Erythroblast (primary cell): ENCODE measurements around the gene ST3GAL2.
A peak's percentile ranks its signal among the peaks of the same experiment; 100 is the strongest.

Experiments
- DNase-seq, 2 experiments: peaks; one replicate each; lab custom pipeline; 2025; lab: John Stamatoyannopoulos, UW
- GATA1 ChIP-seq: IDR thresholded peaks from 2 replicates; pipeline ENCODE4 v1.6.1; 2011; ENCODE audit warnings: low read depth, mild to moderate bottlenecking, control low read depth, low read length, moderate library complexity
- POLR2A ChIP-seq: IDR thresholded peaks from 2 replicates; pipeline ENCODE4 v1.6.1; 2011; ENCODE audit warnings: mild to moderate bottlenecking, low read length

ST3GAL2 gene, protein sequence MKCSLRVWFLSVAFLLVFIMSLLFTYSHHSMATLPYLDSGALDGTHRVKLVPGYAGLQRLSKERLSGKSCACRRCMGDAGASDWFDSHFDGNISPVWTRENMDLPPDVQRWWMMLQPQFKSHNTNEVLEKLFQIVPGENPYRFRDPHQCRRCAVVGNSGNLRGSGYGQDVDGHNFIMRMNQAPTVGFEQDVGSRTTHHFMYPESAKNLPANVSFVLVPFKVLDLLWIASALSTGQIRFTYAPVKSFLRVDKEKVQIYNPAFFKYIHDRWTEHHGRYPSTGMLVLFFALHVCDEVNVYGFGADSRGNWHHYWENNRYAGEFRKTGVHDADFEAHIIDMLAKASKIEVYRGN

DNA sequence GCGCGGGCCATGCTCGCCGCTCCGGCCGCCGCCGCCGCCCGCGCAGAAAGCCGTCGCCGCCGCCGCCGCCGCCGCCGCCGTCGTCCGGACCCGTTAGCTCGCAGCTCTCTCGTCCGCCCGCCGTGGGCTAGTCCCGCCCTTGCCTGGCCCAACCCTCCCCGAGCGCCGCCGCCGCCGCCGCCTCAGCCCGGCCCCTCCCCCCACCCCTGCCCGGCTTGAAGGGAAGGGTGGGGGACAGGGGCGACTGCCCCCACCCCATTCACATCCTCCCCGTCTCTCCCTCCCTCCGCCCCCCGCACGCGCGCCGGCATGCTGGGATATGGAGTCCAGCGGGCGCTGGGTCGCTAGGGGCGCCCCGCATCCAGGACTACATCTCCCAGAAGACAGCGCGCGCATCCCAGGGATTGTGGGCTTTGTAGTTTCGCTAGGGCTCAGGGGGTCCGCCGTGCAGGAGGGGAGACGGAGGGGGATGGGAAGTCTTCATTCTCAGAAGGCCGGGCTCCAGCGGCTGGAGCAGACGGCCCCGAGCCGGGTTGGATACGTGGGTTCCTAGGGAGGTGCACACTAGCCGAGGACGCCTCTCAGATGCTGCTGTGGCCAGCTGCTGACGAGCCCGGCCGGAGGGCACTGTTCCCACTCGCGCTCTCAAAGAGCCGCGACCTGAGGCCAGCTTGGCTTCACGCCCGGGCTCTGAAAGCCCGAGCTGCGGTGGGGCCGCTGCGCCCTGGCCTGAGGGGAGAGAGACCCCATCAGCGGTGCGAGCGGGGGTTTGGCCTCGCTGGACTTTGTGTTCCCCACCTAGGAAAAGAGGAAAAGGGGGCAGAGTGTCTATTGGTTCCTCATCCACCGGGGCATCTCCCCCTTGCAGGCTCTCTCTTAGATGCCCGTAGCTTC, at the start of gene ST3GAL2:
Gene ST3GAL2, minus strand, starts transcription at position 132 of the 894 bp plus-strand sequence. CDS start 40,570 bp downstream, outside the sequence.
- no peak for TF ChIP-seq GATA1
- TF ChIP-seq POLR2A = peak; percentile 31
- peak; percentile 96 to 98 for DNase-seq

DNA sequence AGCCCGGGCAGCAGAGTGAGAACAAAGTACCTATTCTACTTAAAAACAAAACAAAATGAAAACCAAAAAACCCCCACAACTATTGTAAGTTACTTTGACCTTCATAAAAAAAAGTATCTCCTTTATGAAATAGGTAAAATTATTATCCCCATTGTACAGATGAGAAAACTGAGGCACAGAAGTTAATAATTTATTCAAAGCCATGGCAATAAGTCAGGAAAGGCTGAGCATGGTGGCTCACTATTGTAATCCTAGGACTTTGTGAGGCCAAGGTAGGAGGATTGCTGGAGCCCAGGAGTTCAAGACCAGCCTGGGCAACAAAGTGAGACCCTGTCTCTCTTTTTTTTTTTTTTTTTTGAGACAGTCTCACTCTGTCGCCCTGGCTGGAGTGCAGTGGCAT, 46.0 kb upstream of the ST3GAL2 start:
- no peak for TF ChIP-seq POLR2A
- TF ChIP-seq GATA1 = no peak
- DNase-seq = no peak

DNA sequence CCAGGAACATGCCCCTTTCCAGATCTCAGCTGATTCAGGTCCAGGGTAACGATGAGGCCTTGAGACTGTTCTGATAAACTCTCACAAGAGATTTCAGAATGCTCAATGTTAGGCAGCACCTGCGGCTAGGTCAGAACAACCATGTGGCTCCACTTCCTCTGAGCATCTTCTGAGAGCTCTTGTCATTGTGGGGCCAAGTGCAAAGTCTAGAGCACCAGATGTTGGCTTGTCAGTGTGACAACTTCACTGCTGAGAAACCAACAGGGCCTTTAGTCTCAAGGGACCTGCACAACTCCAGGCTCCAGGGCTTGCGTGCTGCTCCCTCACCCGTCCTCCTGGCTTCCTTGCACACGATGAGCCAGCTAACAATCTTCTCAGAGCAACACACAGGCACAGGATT, 44.5 kb upstream of the ST3GAL2 start:
- no peak for TF ChIP-seq GATA1
- TF ChIP-seq POLR2A = no peak
- no peak for DNase-seq

DNA sequence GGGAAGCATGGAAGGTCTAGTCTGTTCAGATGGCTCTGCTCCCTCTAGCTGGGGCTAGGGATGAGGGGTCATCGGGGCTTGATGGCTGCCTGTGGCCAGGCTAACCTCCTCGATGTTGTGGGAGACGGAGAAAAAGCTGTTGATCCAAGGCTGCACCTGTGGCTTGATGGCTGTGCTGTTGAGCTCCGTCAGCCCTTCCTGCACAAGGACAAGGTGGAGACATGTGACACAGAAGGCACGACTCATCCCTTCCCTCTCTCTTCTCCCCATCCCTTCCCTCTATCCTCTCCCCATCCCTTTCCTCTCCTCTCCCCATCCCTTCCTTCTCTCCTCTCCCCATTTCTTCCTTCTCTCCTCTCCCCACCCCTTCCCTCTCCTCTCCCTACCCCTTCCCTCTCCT, 43.7 kb upstream of the ST3GAL2 start:
- DNase-seq = no peak

DNA sequence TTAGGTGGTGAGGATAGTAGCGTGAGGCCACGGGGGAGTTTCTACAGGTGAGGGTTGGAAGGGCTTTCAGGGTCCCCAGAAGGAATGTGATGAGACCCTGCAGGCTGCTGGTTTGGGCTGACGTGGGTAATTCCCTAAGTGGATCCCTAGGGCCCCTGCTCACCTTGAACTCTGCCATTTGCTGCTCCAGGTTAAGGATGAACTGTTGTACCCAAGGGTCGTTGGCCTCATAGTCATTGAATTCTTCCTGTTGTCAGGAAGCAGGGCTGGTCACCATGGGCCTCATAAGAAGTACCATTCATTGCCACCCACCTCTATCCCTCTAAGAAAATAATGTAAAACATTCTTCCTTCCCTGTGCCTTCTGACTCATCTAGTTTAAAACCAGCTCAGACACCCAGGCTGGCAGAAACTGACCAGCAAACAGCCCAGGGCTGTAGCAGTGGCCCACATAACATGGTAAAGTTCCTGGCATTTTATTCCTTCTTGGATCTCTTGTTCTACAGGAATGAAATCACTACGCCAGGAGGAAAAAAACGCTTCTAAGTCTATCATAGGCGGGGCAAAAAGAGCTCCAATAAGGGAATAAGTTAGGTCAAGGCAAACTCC, 43.1 kb upstream of the ST3GAL2 start:
- TF ChIP-seq POLR2A (no peak), GATA1 (no peak)
- DNase-seq = no peak

More for the DNA sequence above, 43.7 kb upstream of the ST3GAL2 start:
- no peak for TF ChIP-seq POLR2A
- no peak for TF ChIP-seq GATA1

DNA sequence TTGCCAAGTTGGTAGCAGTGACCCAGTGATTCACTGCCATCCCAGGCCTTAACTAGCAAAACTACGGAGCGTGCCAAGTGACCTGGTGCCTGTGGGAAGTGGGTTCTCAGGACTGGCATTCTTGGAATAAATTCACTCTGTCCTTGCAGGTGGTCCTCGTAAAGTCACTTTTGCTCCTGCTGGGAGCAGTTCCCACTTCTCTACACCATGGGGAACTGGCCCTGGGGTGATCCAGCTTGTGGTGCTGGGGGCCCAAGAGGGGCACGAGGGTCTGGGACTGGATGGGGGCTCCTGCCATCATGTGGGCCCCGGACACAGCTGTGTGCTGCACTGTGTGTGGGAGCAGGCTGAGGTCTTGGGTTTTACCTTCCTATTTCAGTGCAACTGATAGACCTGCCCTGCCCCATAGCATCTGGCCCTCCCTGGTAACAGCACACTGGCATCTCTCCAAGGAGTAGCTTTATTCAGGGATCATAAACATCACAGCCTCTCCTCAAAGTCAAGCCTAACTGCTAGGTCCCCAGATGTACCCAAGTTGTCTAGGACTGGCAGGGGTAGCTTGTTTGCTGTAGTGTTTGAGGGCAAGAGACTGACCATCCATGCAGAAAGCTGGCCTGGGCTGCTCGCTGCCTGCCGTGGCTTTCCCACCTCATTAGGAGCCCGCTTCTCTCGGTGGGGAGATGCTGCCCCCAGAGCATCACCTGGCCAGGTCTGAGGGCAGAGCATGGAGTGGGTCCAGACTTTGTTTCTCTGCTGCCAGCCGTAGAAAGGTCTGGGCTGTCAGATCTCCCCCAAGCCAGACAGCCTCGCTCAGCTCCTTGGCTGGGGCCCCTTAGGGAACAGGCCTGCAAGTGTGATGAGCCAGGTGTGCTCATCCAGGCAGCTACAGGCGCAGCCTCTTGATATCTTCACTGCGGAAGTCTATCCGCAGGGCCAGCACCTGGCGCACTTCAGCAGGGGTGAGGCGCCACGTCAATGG, 41.5 kb upstream of the ST3GAL2 start:
- TF ChIP-seq POLR2A (no peak), GATA1 (no peak)

DNA sequence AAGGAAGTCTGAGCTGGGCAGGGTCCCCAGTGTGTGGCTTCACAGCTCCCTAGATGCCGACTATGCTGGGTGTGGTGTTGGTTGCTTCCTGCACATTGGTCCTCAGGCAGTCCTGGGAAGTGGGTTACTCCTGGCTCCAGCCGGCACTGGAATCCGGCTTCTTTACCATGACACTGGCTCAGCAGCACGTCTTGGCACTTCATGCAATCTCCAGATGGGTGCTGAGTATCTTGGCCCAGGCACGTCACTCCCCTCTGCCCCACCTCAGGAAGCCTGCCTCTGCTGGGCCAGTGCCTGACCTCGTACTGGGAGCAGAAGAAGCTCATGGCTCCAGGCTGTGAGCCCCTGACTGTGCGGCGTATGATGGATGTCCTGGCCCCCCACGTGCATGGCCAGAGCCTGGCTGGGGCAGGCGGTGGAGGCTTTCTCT, 40.0 kb upstream of the ST3GAL2 start:
- DNase-seq = no peak
- TF ChIP-seq GATA1 (no peak), POLR2A (no peak)

More for the DNA sequence above, 41.5 kb upstream of the ST3GAL2 start:
- peak in 1 of 2 experiments; percentile 16 for DNase-seq

DNA sequence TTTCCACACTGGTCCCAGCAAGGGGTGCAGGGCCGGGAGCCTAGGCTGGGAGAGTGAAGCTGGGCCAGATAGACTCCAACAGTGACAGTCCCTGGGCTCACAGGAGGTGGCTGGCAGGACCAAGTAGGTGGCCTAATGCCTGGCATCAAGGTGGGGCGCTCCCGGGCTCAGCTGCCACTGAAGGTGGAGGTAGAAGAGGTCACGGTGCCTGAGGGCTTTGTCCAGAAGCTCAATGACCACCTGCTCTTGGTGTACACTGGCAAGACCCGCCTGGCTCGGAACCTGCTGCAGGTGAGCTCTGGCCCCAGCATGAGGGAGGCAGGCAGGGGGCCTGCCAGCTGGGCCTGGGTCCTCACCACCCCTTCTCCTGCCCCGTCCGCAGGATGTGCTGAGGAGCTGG, 39.3 kb upstream of the ST3GAL2 start:
- DNase-seq = no peak
- TF ChIP-seq POLR2A (no peak), GATA1 (no peak)

DNA sequence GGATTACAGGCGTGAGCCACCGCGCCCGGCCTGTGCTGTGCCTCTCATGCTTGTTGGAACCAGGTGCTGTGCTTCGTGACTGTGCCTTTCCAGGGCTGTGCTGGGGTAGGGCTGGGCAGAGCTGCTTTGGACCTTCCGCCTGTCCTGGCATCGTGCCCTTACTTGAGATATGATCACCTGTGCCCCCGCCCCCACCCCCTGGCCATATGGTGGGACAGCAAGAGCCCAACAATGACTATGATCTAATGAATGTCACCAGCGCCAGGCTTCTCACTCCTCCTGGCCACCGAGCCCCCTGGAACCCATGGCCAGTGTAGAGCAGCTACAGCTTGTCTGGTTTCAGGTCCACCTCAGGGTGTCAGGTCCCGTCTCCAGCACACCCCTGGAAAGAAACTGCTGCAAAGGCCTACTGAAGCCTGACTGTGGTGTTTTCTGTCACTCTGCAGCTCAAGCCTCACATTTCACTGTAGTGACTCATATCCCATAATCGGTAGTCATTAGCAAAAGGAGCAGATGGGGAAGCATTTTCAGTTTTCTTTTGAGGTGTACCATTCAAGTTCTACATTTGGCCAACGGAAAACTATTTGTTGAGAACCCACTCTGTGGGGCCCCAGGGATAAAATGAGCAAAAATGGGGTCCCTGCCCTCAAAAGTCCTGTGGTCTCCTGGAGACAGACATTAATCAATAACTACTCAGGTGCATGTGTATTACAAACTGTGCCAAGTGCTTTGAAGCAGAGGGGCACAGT, 37.5 kb upstream of the ST3GAL2 start:
- TF ChIP-seq GATA1 (no peak), POLR2A (no peak)
- peak; percentile 18 to 21 for DNase-seq

DNA sequence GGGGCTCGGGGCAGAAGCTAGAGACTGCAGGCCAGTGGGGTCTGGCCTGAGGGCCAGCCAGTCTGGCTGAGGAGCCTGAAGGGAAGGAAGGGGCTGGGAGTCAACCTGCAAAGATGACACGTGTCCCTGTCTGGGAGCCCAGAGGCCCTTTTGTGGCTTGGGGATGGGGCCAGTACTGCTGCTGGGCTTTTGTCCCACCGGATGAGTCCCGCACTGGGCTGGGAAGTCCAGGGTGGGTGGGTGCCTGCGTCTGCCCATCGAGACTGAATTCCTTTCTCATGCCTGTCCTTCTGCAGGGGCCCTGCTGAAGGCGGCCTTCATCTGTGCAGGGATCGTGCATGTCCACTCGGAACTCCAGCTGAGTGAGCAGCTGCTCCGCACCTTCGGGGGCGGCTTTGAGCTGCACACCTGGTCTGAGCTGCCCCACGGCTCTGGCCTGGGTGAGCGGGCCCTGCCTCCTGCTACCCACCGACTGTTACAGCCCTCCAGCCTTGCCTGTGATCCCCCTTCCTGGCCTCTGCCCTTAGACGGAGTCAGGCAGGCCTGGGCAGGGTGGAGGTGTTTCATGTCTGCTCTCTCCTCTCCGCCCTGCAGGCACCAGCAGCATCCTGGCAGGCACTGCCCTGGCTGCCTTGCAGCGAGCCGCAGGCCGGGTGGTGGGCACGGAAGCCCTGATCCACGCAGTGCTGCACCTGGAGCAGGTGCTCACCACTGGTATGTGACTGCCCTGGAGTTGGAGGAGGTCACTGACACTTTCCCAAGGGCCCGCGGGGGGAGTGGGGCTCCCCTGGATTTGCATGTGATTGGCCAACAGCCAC, 36.4 kb upstream of the ST3GAL2 start:
- DNase-seq = no peak
- TF ChIP-seq POLR2A = no peak
- no peak for TF ChIP-seq GATA1

DNA sequence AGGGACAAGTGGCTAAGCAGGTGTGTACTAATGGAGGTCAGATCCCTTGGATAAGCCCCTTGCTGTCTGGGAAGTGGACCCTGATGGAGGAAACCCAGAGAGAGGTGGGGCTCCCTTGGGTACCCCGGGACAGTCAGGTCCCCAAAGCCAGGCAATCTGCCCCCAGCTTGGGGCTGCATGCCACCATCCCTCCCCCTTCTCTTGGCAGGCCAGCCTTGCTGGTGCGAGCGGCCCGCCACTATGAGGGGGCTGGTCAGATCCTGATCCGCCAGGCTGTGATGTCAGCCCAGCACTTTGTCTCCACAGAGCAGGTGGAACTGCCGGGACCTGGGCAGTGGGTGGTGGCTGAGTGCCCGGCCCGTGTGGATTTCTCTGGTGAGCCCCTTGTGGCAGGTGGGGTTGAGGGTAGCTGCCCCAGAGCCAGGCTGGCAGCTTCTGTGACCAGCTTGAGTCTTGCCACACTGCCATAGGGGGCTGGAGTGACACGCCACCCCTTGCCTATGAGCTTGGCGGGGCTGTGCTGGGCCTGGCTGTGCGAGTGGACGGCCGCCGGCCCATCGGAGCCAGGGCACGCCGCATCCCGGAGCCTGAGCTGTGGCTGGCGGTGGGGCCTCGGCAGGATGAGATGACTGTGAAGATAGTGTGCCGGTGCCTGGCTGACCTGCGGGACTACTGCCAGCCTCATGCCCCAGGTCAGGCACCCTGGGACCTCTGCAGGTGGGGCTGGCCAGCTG, 35.6 kb upstream of the ST3GAL2 start:
- no peak for DNase-seq
- no peak for TF ChIP-seq GATA1
- TF ChIP-seq POLR2A = no peak
